Measurements from ENCODE around the gene NR2E1. TPM values are rescaled to one million over a fixed set of nuclear protein-coding genes. Genes with fewer than 3 reads are reported as not detected.

The NR2E1 gene
- total and polyA plus RNA-seq, 10 donors: not detected

GRCh38 chr6:108156180-108156937 is 9.5 kb upstream of the NR2E1 start:
- TF ChIP-seq POLR2AphosphoS5 (IDR thresholded peaks at IDR 0.05) (no peak), POLR2A (IDR thresholded peaks at IDR 0.05) (no peak)
- TF ChIP-seq, protein P1, sequence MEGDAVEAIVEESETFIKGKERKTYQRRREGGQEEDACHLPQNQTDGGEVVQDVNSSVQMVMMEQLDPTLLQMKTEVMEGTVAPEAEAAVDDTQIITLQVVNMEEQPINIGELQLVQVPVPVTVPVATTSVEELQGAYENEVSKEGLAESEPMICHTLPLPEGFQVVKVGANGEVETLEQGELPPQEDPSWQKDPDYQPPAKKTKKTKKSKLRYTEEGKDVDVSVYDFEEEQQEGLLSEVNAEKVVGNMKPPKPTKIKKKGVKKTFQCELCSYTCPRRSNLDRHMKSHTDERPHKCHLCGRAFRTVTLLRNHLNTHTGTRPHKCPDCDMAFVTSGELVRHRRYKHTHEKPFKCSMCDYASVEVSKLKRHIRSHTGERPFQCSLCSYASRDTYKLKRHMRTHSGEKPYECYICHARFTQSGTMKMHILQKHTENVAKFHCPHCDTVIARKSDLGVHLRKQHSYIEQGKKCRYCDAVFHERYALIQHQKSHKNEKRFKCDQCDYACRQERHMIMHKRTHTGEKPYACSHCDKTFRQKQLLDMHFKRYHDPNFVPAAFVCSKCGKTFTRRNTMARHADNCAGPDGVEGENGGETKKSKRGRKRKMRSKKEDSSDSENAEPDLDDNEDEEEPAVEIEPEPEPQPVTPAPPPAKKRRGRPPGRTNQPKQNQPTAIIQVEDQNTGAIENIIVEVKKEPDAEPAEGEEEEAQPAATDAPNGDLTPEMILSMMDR (IDR thresholded peaks at IDR 0.05 in 8 of 11, conservative IDR thresholded peaks at IDR 0.05 in 3 of 11): no peak
- WGBS, 5 donors: 16 to 27% (median 20%) methylated on average over 10 of the region's 10 CpGs
- no peak overlapping the region for H3K4me3 ChIP-seq
- H3K27ac ChIP-seq: no peak overlapping the region
- H3K27me3 ChIP-seq (replicated peaks in 1 of 7): peaks cover 9 to 100% (median 82%) of the 10 kb centered on the region in 7 donors
- H3K9me3 ChIP-seq: no peaks in the 10 kb centered on the region
- intact Hi-C loops (cut with DNase I; ENCODE audit: low total_unique reads): no loop called here
- H3K36me3 ChIP-seq: no peaks in the 10 kb centered on the region
- no peak for DNase-seq
- H3K4me1 ChIP-seq: peaks cover 10 to 20% (median 16%) of the 10 kb centered on the region in 6 donors

- Histone ChIP-seq H3K4me1 (peaks cover 10 to 20% (median 16%) of the 10 kb centered on the region in 6 donors), H3K27me3 (replicated peaks in 1 of 7) (peaks cover 9 to 100% (median 87%) of the 10 kb centered on the region in 7 donors), H3K4me3 (peak overlapping the region in 2 of 8 donors; percentile 33 to 63), H3K9me3 (no peaks in the 10 kb centered on the region), H3K36me3 (no peaks in the 10 kb centered on the region), H3K27ac (no peak overlapping the region)
- WGBS, 5 donors: 11 to 16% (median 12%) methylated on average over 8 of the region's 8 CpGs
- no peak for DNase-seq
- intact Hi-C loops (cut with DNase I; ENCODE audit: low total_unique reads): no loop called here
- TF ChIP-seq POLR2A (IDR thresholded peaks at IDR 0.05): no peak
- TF ChIP-seq, protein P1 (IDR thresholded peaks at IDR 0.05 in 8 of 11, conservative IDR thresholded peaks at IDR 0.05 in 3 of 11): no peak
- no peak for TF ChIP-seq POLR2AphosphoS5 (IDR thresholded peaks at IDR 0.05)
Observed at GRCh38 chr6:108156938-108157233, 8.9 kb upstream of the NR2E1 start.

- DNase-seq: no peak
- intact Hi-C loops (cut with DNase I; ENCODE audit: low total_unique reads): no loop called here
- Histone ChIP-seq H3K4me1 (peaks cover 10 to 20% (median 16%) of the 10 kb centered on the region in 6 donors), H3K27ac (no peak overlapping the region), H3K9me3 (no peaks in the 10 kb centered on the region), H3K36me3 (no peaks in the 10 kb centered on the region), H3K4me3 (peak overlapping the region in 7 of 8 donors; percentile 13 to 63 (median 27)), H3K27me3 (replicated peaks in 1 of 7) (peaks cover 9 to 100% (median 92%) of the 10 kb centered on the region in 7 donors)
- TF ChIP-seq, protein P1 (IDR thresholded peaks at IDR 0.05 in 8 of 11, conservative IDR thresholded peaks at IDR 0.05 in 3 of 11): no peak
- TF ChIP-seq POLR2A (IDR thresholded peaks at IDR 0.05): no peak
- peak in 1 of 3 donors; percentile 6 for TF ChIP-seq POLR2AphosphoS5 (IDR thresholded peaks at IDR 0.05)
- 3 to 6% (median 4%) methylated on average over 23 to 60 of the region's 60 CpGs for WGBS, 5 donors
Observed at GRCh38 chr6:108157234-108157980, 8.4 kb upstream of the NR2E1 start.

GRCh38 chr6:108157981-108158525 is 7.8 kb upstream of the NR2E1 start:
- Histone ChIP-seq H3K27me3 (replicated peaks in 1 of 7) (peaks cover 9 to 100% (median 96%) of the 10 kb centered on the region in 7 donors), H3K4me3 (peak overlapping the region in 7 of 8 donors; percentile 13 to 63 (median 27)), H3K9me3 (no peaks in the 10 kb centered on the region), H3K36me3 (no peaks in the 10 kb centered on the region), H3K27ac (no peak overlapping the region), H3K4me1 (peaks cover 10 to 20% (median 16%) of the 10 kb centered on the region in 6 donors)
- WGBS, 5 donors: 4 to 8% (median 6%) methylated on average over 35 to 38 of the region's 38 CpGs
- DNase-seq: no peak
- TF ChIP-seq, protein P1 (IDR thresholded peaks at IDR 0.05 in 8 of 11, conservative IDR thresholded peaks at IDR 0.05 in 3 of 11): no peak
- peak in 1 of 3 donors; percentile 21 for TF ChIP-seq POLR2AphosphoS5 (IDR thresholded peaks at IDR 0.05)
- no peak for TF ChIP-seq POLR2A (IDR thresholded peaks at IDR 0.05)
- intact Hi-C loops (cut with DNase I; ENCODE audit: low total_unique reads): no loop called here

All from spleen (tissue), 11 donors.